SK-N-MC (cell line): ENCODE measurements around the gene VPS54.

Experiments used
- EZH2 ChIP-seq: fragments of 200-600 bp; sonication (generic); IDR thresholded peaks from one replicate; pipeline ENCODE4 v1.6.1; 2017; ENCODE audit warnings: antibody characterized with exemption
- FOXP2 ChIP-seq: optimal IDR thresholded peaks from 2 replicates; pipeline ENCODE3; 2011; ENCODE audit warnings: mild to moderate bottlenecking, moderate library complexity; ENCODE audit not compliant: insufficient read depth; ENCODE audit errors: extremely low read length, control extremely low read depth
- POLR2AphosphoS5 ChIP-seq: IDR thresholded peaks from 2 replicates; pipeline ENCODE4 v1.6.1; 2012; ENCODE audit warnings: mild to moderate bottlenecking, low read depth, low read length, borderline replicate concordance

DNA sequence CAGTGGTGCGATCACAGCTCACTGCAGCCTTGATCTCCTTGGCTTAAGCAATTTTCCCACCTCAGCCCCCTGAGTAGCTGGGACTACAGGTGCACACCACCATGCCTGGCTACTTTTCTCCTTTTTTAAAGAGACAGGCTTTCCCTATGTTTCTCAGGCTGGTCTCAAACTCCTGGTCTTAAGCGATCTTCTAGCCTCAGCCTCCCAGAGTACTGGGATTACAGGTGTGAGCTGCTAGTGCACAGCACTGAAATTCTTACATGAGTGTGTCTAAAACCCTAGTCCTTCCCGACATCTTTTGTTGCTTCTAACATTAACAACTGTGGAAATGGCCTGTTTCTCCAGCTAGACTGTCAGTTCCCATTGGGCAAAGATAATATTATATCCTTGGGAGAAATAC is 174.6 kb downstream of the VPS54 start:
- no peak for TF ChIP-seq POLR2AphosphoS5
- no peak for TF ChIP-seq EZH2
- TF ChIP-seq FOXP2: no peak
